ENCODE results near the gene STIMATE.

STIMATE gene

GRCh38 chr3:52920841-52921240 is 23.5 kb upstream of the STIMATE start:
- Histone ChIP-seq H3K27me3 (ENCODE audit: control insufficient read depth, insufficient read depth, low read length) (no peaks in the 10 kb centered on the region), H3K4me1 (no peaks in the 10 kb centered on the region), H2AFZ (no peak overlapping the region), H3K9me3 (ENCODE audit: control insufficient read depth, low read length) (no peaks in the 10 kb centered on the region), H3K9ac (no peak overlapping the region), H3K36me3 (ENCODE audit: control insufficient read depth, insufficient read depth, low read length) (no peaks in the 10 kb centered on the region), H3K4me2 (ENCODE audit: low read length) (no peak overlapping the region), H3K27ac (no peak overlapping the region), H3K4me3 (ENCODE audit: low read depth, low read length) (no peak overlapping the region), H3K79me2 (no peaks in the 10 kb centered on the region)
- no peak for TF ChIP-seq CTCF (IDR thresholded peaks at IDR 0.05)

DNA sequence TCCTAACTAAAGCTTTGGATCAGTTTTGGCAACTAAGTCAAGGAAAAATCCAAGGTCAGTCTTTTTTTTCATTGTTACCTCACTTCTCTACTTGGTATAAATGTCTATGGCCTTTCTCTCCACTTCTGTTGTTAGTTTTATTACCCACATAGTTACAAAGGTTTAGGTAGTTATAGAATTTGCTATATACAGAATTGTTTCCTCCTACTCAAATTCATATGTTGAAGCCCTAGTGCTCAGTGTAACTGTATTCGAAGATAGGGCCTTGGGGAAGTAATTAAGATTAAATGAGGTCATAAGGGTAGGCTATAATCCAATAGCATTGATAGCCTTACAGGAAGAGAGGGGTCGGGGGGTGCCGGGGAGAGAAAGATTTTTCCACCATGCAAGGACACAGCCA is 19.7 kb upstream of the STIMATE start:
- no peak overlapping the region for H3K4me2 ChIP-seq (ENCODE audit: low read length)
- H3K9ac ChIP-seq = no peak overlapping the region
- H3K36me3 ChIP-seq (ENCODE audit: control insufficient read depth, insufficient read depth, low read length) = no peaks in the 10 kb centered on the region
- H3K79me2 ChIP-seq = no peaks in the 10 kb centered on the region
- H3K4me3 ChIP-seq (ENCODE audit: low read depth, low read length) = no peak overlapping the region
- no peaks in the 10 kb centered on the region for H3K4me1 ChIP-seq
- no peak for TF ChIP-seq CTCF (IDR thresholded peaks at IDR 0.05)
- no peak overlapping the region for H2AFZ ChIP-seq
- no peak overlapping the region for H3K27ac ChIP-seq
- no peaks in the 10 kb centered on the region for H3K9me3 ChIP-seq (ENCODE audit: control insufficient read depth, low read length)
- H3K27me3 ChIP-seq (ENCODE audit: control insufficient read depth, insufficient read depth, low read length) = no peaks in the 10 kb centered on the region

DNA sequence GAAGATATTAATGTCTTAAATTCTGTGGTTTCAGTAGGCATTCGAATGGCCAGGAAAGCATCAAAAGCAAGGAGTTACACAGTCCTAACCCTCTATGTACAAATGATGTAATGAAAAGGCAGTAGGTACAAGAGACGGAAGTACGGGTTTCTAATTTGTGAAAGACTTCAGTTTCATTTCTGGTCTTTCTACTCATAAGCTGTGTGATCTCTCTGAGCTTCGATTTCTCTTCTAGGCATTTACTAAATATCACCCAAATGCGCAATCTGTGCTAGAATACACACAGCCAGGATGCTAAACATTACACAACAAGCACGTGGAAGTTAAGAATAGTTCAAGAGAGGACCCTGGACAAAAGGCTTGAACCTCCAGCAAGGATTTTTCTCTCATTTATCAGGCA is 17.9 kb upstream of the STIMATE start:
- TF ChIP-seq CTCF (IDR thresholded peaks at IDR 0.05) = no peak
- H3K36me3 ChIP-seq (ENCODE audit: control insufficient read depth, insufficient read depth, low read length) = no peaks in the 10 kb centered on the region
- no peak overlapping the region for H3K9ac ChIP-seq
- H3K79me2 ChIP-seq = no peaks in the 10 kb centered on the region
- H3K4me3 ChIP-seq (ENCODE audit: low read depth, low read length) = no peak overlapping the region
- peaks cover 2% of the 10 kb centered on the region for H3K4me1 ChIP-seq
- H3K27me3 ChIP-seq (ENCODE audit: control insufficient read depth, insufficient read depth, low read length) = no peaks in the 10 kb centered on the region
- H2AFZ ChIP-seq = no peak overlapping the region
- H3K27ac ChIP-seq = no peak overlapping the region
- no peaks in the 10 kb centered on the region for H3K9me3 ChIP-seq (ENCODE audit: control insufficient read depth, low read length)
- H3K4me2 ChIP-seq (ENCODE audit: low read length) = no peak overlapping the region

- H3K9ac ChIP-seq = no peak overlapping the region
- no peak overlapping the region for H3K4me3 ChIP-seq (ENCODE audit: low read depth, low read length)
- TF ChIP-seq CTCF (IDR thresholded peaks at IDR 0.05) = no peak
- peaks cover 2% of the 10 kb centered on the region for H3K4me1 ChIP-seq
- H3K4me2 ChIP-seq (ENCODE audit: low read length) = no peak overlapping the region
- H2AFZ ChIP-seq = no peak overlapping the region
- H3K79me2 ChIP-seq = no peaks in the 10 kb centered on the region
- no peaks in the 10 kb centered on the region for H3K9me3 ChIP-seq (ENCODE audit: control insufficient read depth, low read length)
- H3K27me3 ChIP-seq (ENCODE audit: control insufficient read depth, insufficient read depth, low read length) = no peaks in the 10 kb centered on the region
- no peak overlapping the region for H3K27ac ChIP-seq
- H3K36me3 ChIP-seq (ENCODE audit: control insufficient read depth, insufficient read depth, low read length) = no peaks in the 10 kb centered on the region
Observed at GRCh38 chr3:52912885-52913731, 15.8 kb upstream of the STIMATE start.

- Histone ChIP-seq H3K4me3 (ENCODE audit: low read depth, low read length) (no peak overlapping the region), H3K4me1 (peaks cover 2% of the 10 kb centered on the region), H3K4me2 (ENCODE audit: low read length) (no peak overlapping the region), H3K27me3 (ENCODE audit: control insufficient read depth, insufficient read depth, low read length) (no peaks in the 10 kb centered on the region), H3K9ac (no peak overlapping the region), H2AFZ (no peak overlapping the region), H3K27ac (no peak overlapping the region), H3K9me3 (ENCODE audit: control insufficient read depth, low read length) (no peaks in the 10 kb centered on the region), H3K36me3 (ENCODE audit: control insufficient read depth, insufficient read depth, low read length) (no peaks in the 10 kb centered on the region), H3K79me2 (no peaks in the 10 kb centered on the region)
- TF ChIP-seq CTCF (IDR thresholded peaks at IDR 0.05) = no peak
Observed at GRCh38 chr3:52910823-52911222, 13.5 kb upstream of the STIMATE start.

Measured in parathyroid adenoma (tissue), 2 donors.